PC-9 (cell line): Measurements from ENCODE around the gene ZDHHC11B.

ENCODE experiments used
- CTCF ChIP-seq: fragments of 200-600 bp; sonication (generic); conservative IDR thresholded peaks from 2 replicates; pipeline ENCODE4 v1.6.1; 2017; ENCODE audit warnings: mixed run types, antibody characterized with exemption, mild to moderate bottlenecking, moderate library complexity
- EZH2 ChIP-seq: fragments of 200-600 bp; sonication (generic); IDR thresholded peaks from 2 replicates; pipeline ENCODE4 v1.8.0; 2017; ENCODE audit warnings: antibody characterized with exemption, low read depth

GRCh38 chr5:776862-777711 lies 7.4 kb downstream of the ZDHHC11B start:
- no peak for TF ChIP-seq CTCF
- TF ChIP-seq EZH2 = no peak
